MCF 10A (cell line): ENCODE measurements around the gene PARD3B. TPM values are rescaled to one million over a fixed set of nuclear protein-coding genes. Genes with fewer than 3 reads are reported as not detected.

Experiments
- BruUV-seq: library from RNA; stranded (reverse); fragments of 400-500 nt; replicated peaks from 2 replicates; lab custom pipeline; 2021; lab: Mats Ljungman, UMichigan
- CTCF ChIA-PET: fragments of 300-600 bp; sonication (Branson Sonifier 250); formaldehyde crosslinking; extraction: SDS; loops from one replicate; lab custom pipeline; 2021; ENCODE audit warnings: antibody characterized with exemption, inconsistent platforms; lab: Yijun Ruan, JAX
- POLR2A ChIA-PET: fragments of 300-600, 350-650 bp; sonication (Branson Sonifier 250); formaldehyde crosslinking; extraction: SDS; loops from one replicate; lab custom pipeline; 2020; ENCODE audit warnings: antibody characterized with exemption, inconsistent platforms; lab: Yijun Ruan, JAX
- DNase-seq: peaks from one replicate; pipeline ENCODE4 v3.0.0-alpha.2; 2018; ENCODE audit not compliant: unreplicated experiment
- H3K27ac Mint-ChIP-seq: one replicate; pipeline ENCODE4 v1.8.0; 2022; ENCODE audit warnings: mild to moderate bottlenecking, low read depth, mixed read lengths; ENCODE audit not compliant: unreplicated experiment
- H3K27me3 Mint-ChIP-seq: one replicate; pipeline ENCODE4 v1.8.0; 2022; ENCODE audit warnings: mixed read lengths; ENCODE audit not compliant: insufficient read depth, unreplicated experiment
- H3K36me3 Mint-ChIP-seq: one replicate; pipeline ENCODE4 v1.8.0; 2022; ENCODE audit warnings: mild to moderate bottlenecking, moderate library complexity, mixed read lengths; ENCODE audit not compliant: insufficient read depth, unreplicated experiment
- H3K4me1 Mint-ChIP-seq: one replicate; pipeline ENCODE4 v1.8.0; 2022; ENCODE audit warnings: mixed read lengths; ENCODE audit not compliant: insufficient read depth, unreplicated experiment
- H3K4me3 Mint-ChIP-seq: one replicate; pipeline ENCODE4 v1.8.0; 2022; ENCODE audit warnings: mild to moderate bottlenecking, moderate library complexity, mixed read lengths; ENCODE audit not compliant: unreplicated experiment
- H3K9me3 Mint-ChIP-seq: one replicate; pipeline ENCODE4 v1.8.0; 2022; ENCODE audit warnings: mixed read lengths; ENCODE audit not compliant: unreplicated experiment
- CTCF ChIP-seq: fragments of 200-600 bp; IDR thresholded peaks from one replicate; pipeline ENCODE4 v1.8.0; 2022; ENCODE audit warnings: antibody characterized with exemption, mild to moderate bottlenecking; ENCODE audit not compliant: unreplicated experiment
- intact Hi-C: fragments of 100-400 bp; cut with micrococcal nuclease; formaldehyde crosslinking; loops from 2 replicates; pipeline ENCODE4 v1.14.1; 2022
- total RNA-seq: library from RNA; stranded (reverse); gene quantifications from 2 replicates; pipeline ENCODE4 v1.2.3, GENCODE V29; 2022

PARD3B gene
- total RNA-seq, 1 experiment from 2014 or later = 11.6 TPM

DNA sequence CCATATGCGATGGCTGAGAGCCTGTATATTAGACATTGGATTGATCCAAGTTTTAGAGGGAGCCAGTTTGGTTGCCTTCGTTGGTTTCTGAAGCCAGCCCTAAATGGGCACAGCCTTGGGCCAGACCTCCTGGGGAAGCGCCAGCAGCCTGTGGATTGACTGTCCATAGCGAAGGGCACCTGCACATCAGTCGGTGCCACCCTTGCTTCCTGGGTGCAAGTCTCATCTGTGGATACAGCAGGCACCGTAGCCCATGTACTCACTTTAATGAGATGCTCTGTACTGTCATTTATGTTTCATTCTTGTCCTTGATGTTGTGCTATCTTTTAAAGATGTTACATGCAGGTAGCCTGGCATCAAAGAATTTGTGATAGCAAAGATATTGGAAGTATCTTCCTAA, 600.6 kb downstream of the PARD3B start:
- ChIA-PET CTCF (interaction anchor here (1.1 kb wide), 1 partner anchor 535 kb away, joined by 3 read pairs; no protein-coding TSS in a partner anchor), POLR2A (no interaction called here)
- Mint-ChIP-seq H3K9me3 (no peaks in the 10 kb centered on the region), H3K36me3 (no peaks in the 10 kb centered on the region), H3K4me3 (no peak overlapping the region), H3K4me1 (no peaks in the 10 kb centered on the region), H3K27me3 (no peaks in the 10 kb centered on the region), H3K27ac (no peak overlapping the region)
- intact Hi-C loops = no loop called here
- no TSS peak for BruUV-seq
- no peak for TF ChIP-seq CTCF
- DNase-seq = no peak

- intact Hi-C loops = no loop called here
- Mint-ChIP-seq H3K36me3 (no peaks in the 10 kb centered on the region), H3K9me3 (no peaks in the 10 kb centered on the region), H3K4me3 (no peak overlapping the region), H3K27me3 (no peaks in the 10 kb centered on the region), H3K27ac (no peak overlapping the region), H3K4me1 (no peaks in the 10 kb centered on the region)
- no peak for DNase-seq
- ChIA-PET POLR2A (no interaction called here), CTCF (interaction anchor here (1.0 kb wide), 1 partner anchor 28 kb away, joined by 8 read pairs; no protein-coding TSS in a partner anchor)
- no peak for TF ChIP-seq CTCF
- BruUV-seq = no TSS peak
Measured at GRCh38 chr2:205148755-205149154, 603.5 kb downstream of the PARD3B start.

GRCh38 chr2:205156457-205156856, 611.2 kb downstream of the PARD3B start:
- Mint-ChIP-seq H3K4me1 (no peaks in the 10 kb centered on the region), H3K9me3 (no peaks in the 10 kb centered on the region), H3K4me3 (no peak overlapping the region), H3K27me3 (no peaks in the 10 kb centered on the region), H3K27ac (no peak overlapping the region), H3K36me3 (no peaks in the 10 kb centered on the region)
- POLR2A ChIA-PET = no interaction called here
- intact Hi-C loops = no loop called here
- no peak for TF ChIP-seq CTCF
- CTCF ChIA-PET = no interaction called here
- DNase-seq = no peak
- no TSS peak for BruUV-seq

DNA sequence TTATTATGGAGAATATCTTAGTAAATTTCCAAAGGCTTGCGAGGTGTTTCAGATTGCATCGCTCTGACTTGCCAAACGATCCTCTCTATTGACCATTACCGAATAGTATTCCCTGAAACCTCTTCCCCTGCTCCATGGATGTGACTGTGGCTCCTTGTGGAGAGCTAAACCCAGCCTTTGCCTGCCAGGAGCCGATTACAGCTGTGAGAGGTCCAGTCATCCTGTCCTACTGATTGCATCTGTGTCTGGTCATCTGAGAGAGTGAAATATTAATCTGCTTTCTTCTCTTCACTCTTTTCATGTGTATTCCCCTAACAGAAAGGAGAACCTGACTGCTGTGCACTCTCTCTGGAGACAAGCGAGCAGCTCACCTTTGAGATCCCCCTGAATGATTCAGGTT, 613.1 kb downstream of the PARD3B start:
- CTCF ChIA-PET = interaction anchor here (0.6 kb wide), 1 partner anchor 12 kb away, joined by 3 read pairs; no protein-coding TSS in a partner anchor
- intact Hi-C loops = no loop called here
- BruUV-seq = no TSS peak
- H3K4me1 Mint-ChIP-seq = no peaks in the 10 kb centered on the region
- no peak for DNase-seq
- H3K4me3 Mint-ChIP-seq = no peak overlapping the region
- no peak for TF ChIP-seq CTCF
- POLR2A ChIA-PET = no interaction called here
- H3K36me3 Mint-ChIP-seq = no peaks in the 10 kb centered on the region
- no peaks in the 10 kb centered on the region for H3K27me3 Mint-ChIP-seq
- H3K27ac Mint-ChIP-seq = no peak overlapping the region
- H3K9me3 Mint-ChIP-seq = no peaks in the 10 kb centered on the region
